T follicular helper cell (primary cell): ENCODE data around the gene DLG5.
A peak's percentile ranks its signal among the peaks of the same experiment; 100 is the strongest.

Experiments used
- DNase-seq: peaks from one replicate; pipeline ENCODE4 v3.0.0-alpha.2; 2020; ENCODE audit warnings: low read depth

Gene DLG5

DNA sequence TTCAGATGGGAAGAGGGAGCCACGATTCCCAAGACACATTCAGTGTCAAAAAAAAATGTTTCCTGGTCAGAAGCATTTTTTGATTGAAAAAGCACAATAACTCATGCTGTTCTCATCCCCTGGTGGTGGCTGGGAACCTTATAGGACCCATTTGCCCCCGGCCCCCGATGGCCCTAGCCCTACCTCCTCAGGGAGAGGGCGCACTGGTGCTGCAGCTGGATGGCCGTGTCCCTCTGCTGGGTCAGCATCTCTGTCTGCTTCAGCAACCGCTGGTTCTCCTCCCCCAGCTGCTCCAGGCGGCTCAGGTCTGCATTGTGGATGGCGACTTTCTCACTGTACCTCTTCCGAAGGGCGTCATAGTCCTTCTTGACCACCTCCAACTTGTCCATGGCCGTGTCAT, 83.3 kb downstream of the DLG5 start:
- DNase-seq, result no peak

DNA sequence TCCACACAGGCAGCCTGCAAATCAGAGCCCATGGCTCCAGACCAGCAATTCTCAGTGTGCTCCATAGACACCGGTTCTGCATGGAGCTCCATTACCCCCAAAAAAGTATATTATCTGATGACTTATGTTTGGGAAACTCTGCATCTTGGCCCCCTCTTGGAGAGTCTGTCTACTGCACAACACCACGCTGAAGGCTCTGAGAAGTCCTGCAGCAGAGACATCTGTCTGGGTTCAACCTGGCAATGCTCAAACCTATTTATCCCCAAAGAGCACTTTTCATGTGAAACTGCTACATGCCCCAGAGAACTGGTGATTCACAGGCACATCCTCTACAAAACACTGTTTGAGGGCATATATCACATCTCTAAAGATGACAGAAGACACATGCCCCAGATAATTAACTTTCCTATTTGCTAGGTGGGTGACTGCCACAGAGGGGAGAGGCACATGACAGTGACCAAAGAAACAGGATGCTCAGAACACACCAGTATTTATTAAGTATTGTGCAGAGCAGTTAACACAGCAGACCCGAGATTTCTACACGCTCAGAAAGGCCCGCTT, 83.8 kb downstream of the DLG5 start:
- no peak for DNase-seq

DNA sequence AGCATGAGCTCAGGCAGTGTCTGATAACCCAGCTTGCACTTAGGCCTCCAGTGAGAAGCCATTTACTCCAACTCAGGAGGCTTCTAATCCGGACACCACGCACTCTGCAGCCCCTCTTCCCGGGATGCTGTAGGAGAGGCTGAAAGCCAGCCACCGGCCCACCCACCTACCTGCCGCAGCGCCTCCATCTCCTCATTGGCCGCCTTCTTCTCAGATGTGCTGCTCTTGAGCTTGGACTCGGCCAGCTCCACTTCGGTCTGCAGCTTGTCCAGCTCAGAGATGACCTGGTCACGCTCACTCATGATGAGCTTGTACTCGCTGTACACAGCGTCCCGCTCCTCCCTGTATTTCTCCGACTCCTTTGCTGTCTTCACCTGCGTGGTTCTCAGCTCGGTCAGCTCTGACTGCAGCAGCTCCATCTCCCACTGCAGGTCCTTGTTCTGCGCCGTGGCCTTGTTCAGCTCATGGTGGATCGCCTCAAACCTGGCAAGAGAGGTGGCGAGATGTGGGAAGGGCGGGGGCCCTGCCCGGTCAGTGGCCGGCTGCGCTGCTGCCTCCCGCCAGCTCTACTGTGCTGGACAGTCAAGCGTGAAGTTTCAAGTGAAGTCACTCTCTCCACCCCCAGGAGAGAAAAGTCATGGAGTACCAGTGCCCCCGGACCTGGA, 84.7 kb downstream of the DLG5 start:
- no peak for DNase-seq

DNA sequence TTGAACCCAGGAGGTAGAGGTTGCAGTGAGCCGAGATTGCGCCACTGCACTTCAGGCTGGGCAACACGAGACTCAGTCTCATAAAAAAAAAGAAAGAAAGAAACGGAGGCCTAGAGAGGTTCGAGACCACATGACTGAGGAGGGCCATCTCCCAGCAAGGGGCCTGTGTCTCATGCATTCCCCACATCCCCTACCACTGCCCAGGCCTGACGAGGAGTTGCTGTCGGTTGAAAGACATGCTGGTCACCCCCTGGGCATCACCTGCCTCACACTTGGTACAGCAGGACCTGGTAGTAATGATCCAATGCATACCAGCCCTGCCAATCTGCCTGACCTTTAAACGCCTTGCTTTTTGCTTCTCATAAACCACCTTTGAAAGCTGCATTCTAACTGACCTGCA, 85.9 kb downstream of the DLG5 start:
- DNase-seq, result no peak

DNA sequence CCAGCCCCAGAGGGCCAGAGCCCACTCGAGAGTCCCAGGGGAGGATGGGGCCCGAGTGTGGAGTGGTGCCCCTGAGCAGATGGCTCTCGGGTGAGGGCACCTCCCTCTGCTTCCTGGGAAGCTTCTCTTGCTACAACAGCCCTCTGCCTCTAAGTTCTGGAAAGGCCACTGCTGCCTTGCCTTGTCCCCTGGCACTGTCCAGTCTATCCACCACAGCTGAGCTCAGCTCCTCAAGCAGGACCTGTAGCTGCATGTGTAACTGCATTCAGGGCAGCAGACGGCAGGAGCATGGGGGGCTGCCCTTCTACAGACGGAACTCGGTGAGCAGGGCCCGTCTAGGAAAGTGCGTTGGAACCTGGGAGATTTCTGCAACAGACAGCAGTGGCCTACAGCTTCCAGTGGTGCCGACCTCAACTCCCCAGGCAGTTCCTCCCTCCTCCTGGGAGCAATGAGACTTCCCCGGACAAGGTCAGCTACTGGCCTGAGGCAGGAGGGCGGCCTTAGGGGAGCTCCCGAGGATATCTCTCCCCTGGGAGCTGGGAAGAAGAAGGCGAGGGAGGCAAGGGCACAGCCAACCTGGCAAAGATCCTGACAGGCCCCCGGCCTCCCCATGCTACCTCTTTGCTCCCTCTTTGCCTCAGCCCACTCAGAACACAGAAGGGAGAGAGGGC, 88.5 kb downstream of the DLG5 start:
- no peak for DNase-seq

DNA sequence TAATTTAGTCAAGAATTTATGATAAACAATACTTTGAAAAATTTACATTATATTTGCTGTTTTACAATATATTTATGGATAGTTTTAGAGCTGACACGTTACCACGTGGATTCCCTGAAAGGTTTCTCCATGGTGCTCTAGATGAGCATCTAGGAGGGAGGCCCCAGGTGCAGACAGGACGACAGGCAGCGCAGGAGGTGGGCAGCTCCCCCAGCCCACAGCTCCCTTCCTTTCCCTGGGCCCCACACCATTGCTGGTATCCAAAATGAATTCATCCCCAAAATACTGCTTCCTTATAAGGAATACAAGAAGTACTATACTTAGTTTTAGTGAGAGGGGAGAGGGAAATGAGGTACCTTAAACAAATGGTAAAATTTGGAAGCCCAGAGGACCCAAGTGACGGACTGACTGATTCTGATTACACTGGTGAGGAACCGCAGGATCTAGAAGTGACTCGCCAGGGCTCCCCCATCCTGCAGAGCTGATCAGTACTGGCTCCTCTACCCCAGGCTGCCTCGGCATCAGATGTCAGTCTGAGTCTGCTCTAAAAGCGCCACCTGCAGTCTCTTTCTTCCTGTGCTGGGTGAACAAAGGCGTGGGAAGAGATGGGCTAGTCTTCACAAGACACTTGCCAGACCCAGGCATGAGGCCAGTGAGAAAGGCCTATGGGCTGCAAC, 89.2 kb downstream of the DLG5 start:
- peak; percentile 53 for DNase-seq

DNA sequence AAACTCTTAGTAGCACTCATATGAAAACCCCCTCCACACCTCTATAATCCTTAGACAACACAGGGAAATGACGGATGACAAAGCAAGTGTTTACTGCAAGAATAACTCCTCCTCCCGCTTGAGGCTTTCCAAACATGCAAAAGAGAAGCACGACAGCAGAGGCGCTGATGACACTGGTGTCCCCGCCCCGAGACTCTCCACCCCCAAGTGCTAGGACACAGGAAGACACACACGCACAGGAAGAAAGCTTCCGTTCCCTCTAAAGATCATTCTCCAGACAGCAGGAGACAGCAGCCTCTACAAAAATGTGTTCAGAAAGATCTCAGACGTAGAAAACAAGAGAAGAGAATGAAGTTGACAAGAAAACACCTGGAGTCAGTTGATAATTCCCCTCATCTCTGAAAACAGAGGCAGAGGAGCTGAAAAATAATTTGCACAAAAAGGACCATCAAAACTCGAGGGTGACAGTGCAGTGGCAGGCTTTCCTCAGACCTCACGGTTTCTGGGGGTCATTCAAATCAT, 90.2 kb downstream of the DLG5 start:
- peak; percentile 74 for DNase-seq

DNA sequence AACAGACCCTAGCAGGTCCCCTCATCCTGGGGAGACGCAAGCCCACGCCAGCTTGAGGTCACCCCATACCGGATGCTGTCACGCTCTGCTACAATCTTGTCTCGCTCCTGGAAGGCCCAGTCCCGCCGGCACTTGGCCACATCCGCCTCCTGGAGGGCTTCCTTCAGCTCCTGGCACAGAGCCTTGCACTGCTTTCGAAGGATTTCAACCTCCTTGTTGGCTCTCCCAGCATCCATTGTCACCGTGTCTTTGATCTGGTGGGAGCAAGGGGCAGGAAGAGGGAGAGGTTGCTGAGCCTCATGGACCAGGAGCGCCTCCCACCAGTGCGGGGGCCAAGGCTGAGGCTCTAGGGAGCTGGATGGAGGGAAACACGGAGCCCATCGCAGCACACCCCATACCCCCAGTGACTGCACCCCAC, 90.9 kb downstream of the DLG5 start:
- DNase-seq, result no peak

DNA sequence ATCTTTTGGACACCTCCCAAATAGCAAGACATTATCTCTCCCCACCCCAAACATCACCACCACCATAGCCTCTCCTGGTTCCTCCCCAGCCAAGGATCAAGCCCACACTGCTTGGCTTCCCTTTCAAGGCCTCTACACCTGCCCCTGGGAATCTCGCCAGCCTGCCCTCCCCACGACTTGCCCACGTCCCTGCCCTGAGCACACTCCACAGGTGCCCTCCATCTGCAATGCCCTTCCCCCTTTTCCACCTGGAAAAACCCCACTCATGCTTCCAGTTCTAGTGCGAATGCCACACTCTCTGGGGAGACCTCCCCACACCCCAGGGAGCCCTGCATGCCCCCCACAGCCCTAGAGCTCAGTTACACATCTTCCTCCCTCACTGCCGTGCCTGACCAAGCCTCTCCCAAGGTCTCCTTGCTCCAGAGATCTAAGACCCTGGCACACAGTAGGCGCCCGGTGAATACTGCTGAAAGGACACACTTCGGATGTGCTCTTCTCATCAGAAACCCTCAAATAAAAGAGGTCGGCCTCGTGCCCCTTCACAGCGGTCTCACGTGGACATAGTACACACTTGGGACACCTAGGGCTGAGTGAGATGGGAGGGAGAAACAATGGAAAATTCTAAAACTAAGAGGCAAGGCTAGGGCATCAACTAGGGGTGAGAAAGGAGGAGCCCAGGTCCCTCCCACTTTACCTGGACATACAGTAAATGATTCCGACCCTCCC, 91.4 kb downstream of the DLG5 start:
- no peak for DNase-seq

DNA sequence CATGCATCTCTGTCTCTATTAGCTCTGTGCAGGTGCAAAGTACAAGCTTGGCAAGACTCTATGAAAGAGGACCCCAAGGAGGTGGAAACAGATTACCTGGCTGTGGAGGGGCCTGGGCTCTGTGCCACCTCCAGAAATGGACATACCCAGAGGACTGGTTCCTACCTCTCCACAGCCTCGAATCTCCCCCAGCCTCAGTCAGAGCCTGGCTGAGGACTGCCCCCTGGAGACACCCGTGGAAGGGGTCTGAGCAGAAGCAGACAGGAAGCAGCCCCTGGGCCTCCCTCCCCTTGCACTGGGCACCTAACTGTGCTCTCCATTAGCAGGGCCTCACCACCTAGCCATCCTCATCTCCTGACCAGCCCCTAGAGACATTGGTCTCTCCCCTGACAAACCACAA, 92.0 kb downstream of the DLG5 start:
- DNase-seq, result no peak

DNA sequence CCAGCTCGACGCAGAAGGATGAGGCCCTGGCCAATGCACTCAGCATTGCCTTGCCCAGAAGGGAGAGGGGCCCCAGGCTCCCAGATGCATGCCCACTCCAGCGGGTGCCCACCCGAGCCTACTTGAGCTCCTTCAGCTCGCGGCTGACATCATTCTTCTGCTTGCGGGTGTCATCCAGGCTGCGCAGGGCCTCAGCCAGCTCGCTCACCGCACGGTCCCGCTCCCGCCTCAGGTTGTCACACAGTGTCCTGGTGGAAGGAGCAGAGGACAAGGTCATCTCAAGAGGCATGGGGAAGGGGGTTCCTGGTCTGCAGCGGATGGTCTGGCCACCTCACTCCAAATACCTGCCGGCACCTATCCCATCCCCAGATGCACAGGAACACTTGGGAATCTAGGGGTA, 92.8 kb downstream of the DLG5 start:
- DNase-seq, result no peak

DNA sequence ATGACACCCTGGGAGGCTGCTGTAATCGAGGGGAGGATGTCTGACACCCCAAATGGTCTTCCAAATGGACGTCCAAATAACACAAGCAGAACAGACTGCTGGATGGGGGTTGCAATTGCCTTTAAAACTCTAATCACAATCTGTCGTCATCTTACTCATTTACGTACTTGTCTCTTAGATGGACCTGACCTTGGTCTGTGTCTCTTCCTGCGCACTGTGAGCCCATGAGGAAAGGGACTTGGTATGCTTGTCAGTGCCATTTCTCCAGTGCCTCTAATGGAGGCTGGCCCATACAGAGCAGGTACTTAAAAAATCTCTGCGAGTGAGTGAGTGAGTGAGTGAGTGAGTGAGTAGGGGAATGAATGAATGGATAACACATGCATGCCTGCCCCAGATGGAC, 93.3 kb downstream of the DLG5 start:
- no peak for DNase-seq

DNA sequence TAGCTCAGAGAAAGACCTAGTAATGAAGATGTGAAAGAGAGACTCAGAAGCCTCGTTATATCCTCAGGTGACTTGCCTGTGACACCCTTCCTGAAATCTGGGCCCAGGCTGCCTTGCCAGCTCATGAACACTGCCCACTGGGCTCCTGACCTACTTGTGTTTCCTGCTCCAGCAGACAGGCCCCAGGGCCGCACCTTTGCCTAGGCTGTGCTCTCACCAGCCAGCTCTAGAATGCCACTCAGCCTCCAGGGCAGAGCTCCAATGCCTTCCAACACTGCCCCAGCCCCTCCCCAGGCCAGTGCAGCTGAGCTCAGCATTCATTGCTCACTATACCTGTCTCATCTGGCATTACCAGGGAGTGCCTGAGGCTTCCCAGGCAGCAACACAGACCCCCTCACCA, 94.3 kb downstream of the DLG5 start:
- no peak for DNase-seq

DNA sequence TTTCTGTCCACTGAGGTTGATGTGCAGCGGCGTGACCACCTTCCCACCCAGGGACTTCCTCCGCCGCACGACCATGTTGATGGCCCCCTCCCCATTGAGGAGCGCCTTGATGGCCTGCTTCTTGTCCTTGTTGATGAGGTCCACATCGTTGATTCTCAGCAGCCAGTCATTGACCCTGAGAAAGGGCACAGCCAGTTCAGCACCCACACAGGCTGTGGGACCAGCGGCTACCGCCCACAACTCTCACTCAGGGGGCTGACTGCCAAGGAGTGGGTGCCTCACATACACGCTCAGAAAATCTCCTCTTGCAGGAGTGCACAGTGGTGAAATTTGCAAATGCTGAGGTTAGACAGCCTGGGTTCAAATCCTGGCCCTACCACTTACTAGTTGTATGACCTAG, 97.2 kb downstream of the DLG5 start:
- DNase-seq, result no peak

DNA sequence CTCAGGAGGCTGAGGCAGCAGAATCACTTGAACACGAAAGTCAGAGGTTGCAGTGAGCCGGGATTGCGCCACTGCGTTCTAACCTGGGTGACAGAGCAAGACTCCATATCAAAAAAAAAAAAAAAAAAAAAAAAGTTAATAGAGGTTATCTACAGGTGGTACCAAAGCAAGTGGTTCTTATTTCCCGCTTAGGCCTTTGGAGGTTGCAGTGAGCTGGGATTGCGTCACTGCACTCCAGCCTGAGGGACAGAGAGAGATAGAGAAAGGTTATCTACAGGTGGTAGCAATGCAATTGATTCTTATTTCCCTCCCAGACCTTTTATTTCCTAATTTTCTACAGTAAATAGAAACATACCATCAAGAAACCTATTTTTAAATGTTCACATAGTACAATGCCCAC, 98.2 kb downstream of the DLG5 start:
- no peak for DNase-seq

DNA sequence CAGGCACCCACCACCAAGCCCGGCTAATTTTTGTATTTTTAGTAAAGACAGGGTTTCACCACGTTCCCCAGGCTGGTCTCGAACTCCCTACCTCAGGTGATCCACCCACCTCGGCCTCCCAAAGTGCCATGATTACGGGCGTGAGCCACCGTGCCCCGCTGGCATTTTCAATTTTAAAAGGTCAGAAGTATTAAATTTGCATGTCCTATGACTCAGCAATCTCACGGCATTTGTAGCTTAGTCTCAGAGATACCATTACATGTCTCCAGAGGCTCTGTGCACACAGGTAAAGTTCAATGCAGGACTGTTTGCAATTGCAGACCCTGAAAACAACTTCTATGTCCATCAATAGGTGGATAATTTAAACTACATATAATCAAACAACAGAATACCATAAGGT, 99.2 kb downstream of the DLG5 start:
- no peak for DNase-seq

DNA sequence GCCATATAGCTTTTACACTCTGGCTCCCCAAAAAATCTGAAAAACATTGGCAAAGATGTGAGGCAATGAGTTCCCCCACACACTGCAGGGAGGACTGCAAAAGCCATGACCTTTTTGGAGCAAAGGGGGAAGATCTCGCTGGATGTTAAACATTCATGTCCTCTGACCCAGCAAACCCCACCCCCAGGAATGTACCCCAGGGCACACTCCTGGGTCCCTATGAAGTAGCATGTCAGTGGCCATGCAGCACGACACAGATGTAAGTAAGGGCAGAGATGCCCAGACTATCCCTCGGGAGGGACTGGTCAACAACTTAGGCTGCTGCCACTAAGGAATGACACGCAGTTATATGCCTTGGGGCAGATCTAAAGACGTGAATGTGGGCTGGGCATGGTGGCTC, 100.6 kb downstream of the DLG5 start:
- no peak for DNase-seq

DNA sequence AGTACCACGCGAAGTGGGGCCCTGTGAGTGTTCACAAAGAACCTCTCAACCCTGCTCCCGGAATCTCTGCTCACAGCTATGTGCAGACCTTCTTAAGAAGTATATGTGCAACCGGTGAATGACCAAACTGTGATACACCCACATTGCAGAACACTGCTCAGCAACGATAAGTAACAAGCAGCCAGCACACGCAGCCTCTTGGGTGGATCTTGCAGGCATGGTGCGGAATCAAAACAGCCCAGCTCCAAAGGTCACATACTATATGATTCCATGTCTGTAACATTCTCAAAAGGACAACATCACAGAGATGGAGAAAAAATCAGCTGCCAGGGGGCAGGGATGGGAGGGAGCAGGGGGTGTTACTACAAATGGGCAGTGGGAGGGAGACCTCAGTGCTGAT, 101.6 kb downstream of the DLG5 start:
- DNase-seq, result no peak

DNA sequence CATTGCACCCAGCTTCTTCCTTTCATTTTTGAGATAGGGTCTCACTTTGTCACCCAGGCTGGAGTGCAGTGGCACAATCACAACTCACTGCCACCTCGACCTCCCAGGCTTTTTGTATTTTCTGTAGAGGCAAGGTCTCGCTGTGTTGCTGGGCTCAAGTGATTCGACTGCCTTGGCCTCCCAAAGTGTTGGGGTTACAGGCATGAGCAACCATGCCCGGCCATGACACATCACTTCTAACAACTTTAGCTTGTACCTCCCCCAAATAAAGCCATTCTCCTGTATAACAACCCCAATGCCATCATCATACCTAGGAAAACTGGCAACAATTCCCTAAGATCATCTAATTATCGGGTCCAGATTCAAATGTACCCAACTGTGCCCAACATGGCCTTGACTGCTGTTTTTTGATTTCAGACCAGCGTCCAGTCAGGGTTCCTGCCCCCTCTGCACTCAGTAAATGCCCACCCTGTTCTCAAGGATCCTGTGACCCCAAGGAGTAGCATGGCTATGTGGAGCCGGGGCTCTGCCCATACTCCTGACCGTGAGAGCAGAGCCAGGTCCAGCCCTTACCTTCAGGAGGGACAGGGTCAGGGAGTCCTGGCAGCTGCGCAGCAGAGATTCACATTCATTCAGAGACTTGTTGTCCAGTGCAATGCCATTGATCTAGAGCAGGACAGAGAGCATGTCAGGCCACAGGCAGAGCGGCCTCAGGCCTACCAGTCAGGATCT, 102.6 kb downstream of the DLG5 start:
- DNase-seq, result no peak

DNA sequence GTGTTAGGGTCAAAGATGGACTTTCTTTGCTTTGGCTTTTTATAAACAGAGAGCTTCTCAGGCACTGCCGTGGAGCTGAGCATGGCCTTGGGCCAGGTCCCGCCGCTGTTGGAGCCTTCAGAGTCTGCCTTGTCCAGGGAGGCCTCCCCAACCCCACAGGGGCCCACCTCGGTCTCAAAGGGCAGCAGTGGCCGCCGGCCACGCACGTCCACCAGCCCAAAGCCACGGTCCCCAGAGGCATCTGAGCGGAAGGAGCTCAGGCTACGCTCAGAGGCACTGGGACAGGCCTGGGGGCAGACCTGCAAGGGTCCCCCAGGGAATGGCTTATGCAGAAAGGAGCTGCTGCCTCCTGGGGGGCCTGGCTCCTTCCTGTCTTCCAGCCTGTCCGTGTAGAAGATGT, 105.0 kb downstream of the DLG5 start:
- no peak for DNase-seq

DNA sequence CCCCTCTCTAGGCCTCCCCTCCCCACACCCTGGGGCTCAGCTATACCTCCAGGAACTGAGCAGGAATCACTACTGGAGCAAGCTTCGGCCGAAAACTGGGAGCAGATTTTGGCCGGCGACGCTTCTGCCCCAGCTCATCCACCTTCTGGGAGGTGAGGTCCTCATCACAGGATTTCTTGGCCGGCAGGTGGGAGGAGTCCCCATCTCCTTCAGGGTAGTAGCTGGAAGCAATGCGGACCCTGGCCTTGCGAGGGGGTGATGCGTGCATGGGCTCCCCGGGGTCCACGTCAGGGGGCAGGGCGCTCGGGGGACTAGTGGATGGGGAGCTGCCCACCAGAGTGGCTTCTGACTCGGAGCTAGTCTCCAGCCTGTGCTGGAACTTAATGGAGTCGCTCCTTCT, 105.5 kb downstream of the DLG5 start:
- no peak for DNase-seq

DNA sequence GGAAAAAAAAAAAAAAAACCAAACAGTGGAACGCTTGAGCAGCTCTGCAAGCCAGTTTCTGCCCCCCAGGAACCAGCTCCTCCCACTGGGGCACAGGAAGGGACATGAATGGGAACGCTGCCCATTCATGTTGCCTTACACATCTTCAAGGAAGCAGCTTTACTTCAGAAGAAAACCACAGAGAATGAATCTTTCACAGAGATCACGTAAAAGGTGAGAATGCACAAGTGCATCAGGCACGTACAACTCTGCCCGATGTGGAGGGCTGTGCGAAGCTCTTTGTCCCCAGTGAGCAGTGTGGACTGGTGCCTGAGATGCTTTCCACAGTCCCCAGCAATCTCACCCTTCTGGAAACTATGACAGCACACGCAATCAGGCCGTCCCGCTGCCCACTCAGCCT, 106.2 kb downstream of the DLG5 start:
- DNase-seq, result no peak
